GM21526 (cell line): Measurements from ENCODE around the gene GALNT16.
"Not testable (repeated sequence)": the region's sequence is repeated elsewhere in the genome, so short reads cannot be mapped to it uniquely, and the experiment has no call there.

ENCODE experiments used
- ATAC-seq: cut with Tn5 transposase; IDR thresholded peaks from one replicate; pipeline ENCODE4 v1.9.1; 2021; ENCODE audit warnings: moderate library complexity; ENCODE audit not compliant: unreplicated experiment, low FRiP score

Gene GALNT16

GRCh38 chr14:69259527-69260189 is at the start of gene GALNT16:
TSS of gene GALNT16 (plus strand) at chr14:69260158. CDS start at chr14:69260291, 133 bp downstream.
- no peak for ATAC-seq

- no peak for ATAC-seq
Measured at GRCh38 chr14:69214393-69214792, 45.6 kb upstream of the GALNT16 start.

- not testable (repeated sequence) for ATAC-seq
Measured at GRCh38 chr14:69217663-69218062, 42.3 kb upstream of the GALNT16 start.

- ATAC-seq = no peak
Measured at GRCh38 chr14:69224946-69225345, 35.0 kb upstream of the GALNT16 start.

GRCh38 chr14:69226178-69226577 is 33.8 kb upstream of the GALNT16 start:
- no peak for ATAC-seq

GRCh38 chr14:69226736-69227135 is 33.2 kb upstream of the GALNT16 start:
- ATAC-seq = no peak

- ATAC-seq = no peak
Measured at GRCh38 chr14:69231486-69231885, 28.5 kb upstream of the GALNT16 start.

GRCh38 chr14:69232388-69232787 is 27.6 kb upstream of the GALNT16 start:
- ATAC-seq = no peak

GRCh38 chr14:69234106-69234505 is 25.9 kb upstream of the GALNT16 start:
- ATAC-seq = no peak

- no peak for ATAC-seq
Measured at GRCh38 chr14:69235708-69236107, 24.2 kb upstream of the GALNT16 start.

GRCh38 chr14:69237142-69237541 is 22.8 kb upstream of the GALNT16 start:
- ATAC-seq = no peak

GRCh38 chr14:69237584-69237983 is 22.4 kb upstream of the GALNT16 start:
- no peak for ATAC-seq

GRCh38 chr14:69238883-69239282 is 21.1 kb upstream of the GALNT16 start:
- no peak for ATAC-seq

- no peak for ATAC-seq
Measured at GRCh38 chr14:69240527-69241173, 19.3 kb upstream of the GALNT16 start.

GRCh38 chr14:69241577-69241976 is 18.4 kb upstream of the GALNT16 start:
- no peak for ATAC-seq

- ATAC-seq = no peak
Measured at GRCh38 chr14:69242311-69243224, 17.4 kb upstream of the GALNT16 start.

- no peak for ATAC-seq
Measured at GRCh38 chr14:69244946-69245345, 15.0 kb upstream of the GALNT16 start.

- ATAC-seq = no peak
Measured at GRCh38 chr14:69246331-69246730, 13.6 kb upstream of the GALNT16 start.

GRCh38 chr14:69247676-69248440 is 12.1 kb upstream of the GALNT16 start:
- no peak for ATAC-seq

- ATAC-seq = no peak
Measured at GRCh38 chr14:69249603-69250002, 10.4 kb upstream of the GALNT16 start.

- no peak for ATAC-seq
Measured at GRCh38 chr14:69252851-69253250, 7.1 kb upstream of the GALNT16 start.
